ENCODE results near the gene DDX20. TPM values are rescaled to one million over a fixed set of nuclear protein-coding genes. Genes with fewer than 3 reads are reported as not detected.

Gene DDX20
- total RNA-seq, 1 donor from 2014 or later: 14.0 TPM

DNA sequence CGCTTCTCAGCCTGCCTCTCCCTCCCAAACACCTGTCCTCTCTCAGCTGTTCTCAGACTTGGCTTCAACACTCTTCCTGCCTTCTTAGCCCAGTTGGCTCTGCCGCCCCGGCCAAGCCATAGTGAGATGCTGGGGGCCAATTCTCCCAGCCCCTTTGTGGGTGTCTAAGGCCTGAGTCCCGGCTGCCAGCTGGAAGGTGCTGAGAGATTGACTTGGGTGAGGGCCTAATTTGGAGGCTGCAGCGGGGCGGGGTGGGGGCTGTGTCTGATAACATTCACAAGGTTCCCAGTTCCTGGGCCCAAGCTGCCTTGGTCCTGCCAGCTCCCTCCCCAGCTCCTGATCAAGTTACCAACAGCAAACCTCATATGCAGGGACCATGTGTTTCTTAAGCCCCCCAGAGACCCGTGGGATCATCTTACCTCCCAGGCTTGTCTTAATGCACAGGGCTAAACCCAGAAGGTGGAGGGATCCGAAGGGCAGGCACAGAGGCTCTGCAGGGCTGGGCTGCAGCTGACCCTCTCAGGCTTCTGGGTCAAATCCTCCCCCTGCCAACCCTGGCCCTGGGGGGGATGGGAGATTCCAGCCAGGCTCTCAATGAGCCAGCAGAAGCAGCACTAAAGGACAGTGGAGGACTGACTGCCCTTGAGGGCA lies 26.3 kb upstream of the DDX20 start:
- Mint-ChIP-seq H3K4me1 (ENCODE audit: unreplicated experiment) (peaks cover 11% of the 10 kb centered on the region), H3K9me3 (ENCODE audit: unreplicated experiment) (no peaks in the 10 kb centered on the region), H3K4me3 (ENCODE audit: unreplicated experiment) (no peak overlapping the region), H3K27me3 (ENCODE audit: unreplicated experiment) (no peaks in the 10 kb centered on the region), H3K36me3 (ENCODE audit: unreplicated experiment) (no peaks in the 10 kb centered on the region), H3K27ac (ENCODE audit: unreplicated experiment) (no peak overlapping the region)
- TF ChIP-seq, protein P1, sequence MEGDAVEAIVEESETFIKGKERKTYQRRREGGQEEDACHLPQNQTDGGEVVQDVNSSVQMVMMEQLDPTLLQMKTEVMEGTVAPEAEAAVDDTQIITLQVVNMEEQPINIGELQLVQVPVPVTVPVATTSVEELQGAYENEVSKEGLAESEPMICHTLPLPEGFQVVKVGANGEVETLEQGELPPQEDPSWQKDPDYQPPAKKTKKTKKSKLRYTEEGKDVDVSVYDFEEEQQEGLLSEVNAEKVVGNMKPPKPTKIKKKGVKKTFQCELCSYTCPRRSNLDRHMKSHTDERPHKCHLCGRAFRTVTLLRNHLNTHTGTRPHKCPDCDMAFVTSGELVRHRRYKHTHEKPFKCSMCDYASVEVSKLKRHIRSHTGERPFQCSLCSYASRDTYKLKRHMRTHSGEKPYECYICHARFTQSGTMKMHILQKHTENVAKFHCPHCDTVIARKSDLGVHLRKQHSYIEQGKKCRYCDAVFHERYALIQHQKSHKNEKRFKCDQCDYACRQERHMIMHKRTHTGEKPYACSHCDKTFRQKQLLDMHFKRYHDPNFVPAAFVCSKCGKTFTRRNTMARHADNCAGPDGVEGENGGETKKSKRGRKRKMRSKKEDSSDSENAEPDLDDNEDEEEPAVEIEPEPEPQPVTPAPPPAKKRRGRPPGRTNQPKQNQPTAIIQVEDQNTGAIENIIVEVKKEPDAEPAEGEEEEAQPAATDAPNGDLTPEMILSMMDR (IDR thresholded peaks at IDR 0.05): no peak
- peak; percentile 80 for DNase-seq (ENCODE audit: extremely low spot score, unreplicated experiment)

DNA sequence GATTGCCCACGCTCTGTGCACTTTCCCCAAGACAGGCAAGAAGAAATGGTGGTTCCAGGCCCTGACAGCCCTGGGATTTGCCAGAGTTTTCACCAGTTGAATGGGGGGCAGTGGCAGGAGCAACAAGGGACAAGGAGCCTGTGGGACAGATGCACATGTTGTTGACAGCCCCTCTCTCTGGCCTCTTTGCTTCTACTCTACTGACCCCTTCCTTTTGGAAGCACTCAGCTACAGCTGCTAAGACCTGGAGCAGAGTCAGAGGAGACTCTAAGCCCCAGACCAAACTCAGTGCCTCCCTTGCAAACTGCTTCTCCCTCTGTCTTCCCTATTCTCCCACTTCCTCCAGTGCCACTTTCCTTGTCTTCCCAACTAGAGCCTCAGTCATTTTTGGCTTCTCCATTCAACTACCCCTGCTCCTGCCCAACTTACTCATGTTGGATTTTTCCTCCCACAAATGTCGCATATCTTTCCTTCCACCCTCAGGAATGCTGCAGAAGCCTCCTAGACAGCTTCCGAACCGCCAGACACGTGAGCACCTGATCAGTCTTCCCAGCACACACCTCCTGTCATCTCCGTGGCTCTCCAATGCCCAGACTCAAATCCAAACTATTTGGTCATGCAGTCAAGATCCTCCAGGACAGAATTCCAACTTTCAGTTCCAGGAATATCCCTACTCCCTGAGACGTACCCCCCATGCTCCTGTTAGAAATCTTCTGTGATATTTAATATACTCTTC lies 25.6 kb upstream of the DDX20 start:
- H3K27me3 Mint-ChIP-seq (ENCODE audit: unreplicated experiment): no peaks in the 10 kb centered on the region
- DNase-seq (ENCODE audit: extremely low spot score, unreplicated experiment): peak; percentile 56
- H3K9me3 Mint-ChIP-seq (ENCODE audit: unreplicated experiment): no peaks in the 10 kb centered on the region
- H3K4me3 Mint-ChIP-seq (ENCODE audit: unreplicated experiment): no peak overlapping the region
- H3K36me3 Mint-ChIP-seq (ENCODE audit: unreplicated experiment): no peaks in the 10 kb centered on the region
- TF ChIP-seq, protein P1 (IDR thresholded peaks at IDR 0.05): no peak
- H3K27ac Mint-ChIP-seq (ENCODE audit: unreplicated experiment): peak overlapping the region; percentile 20
- peaks cover 7% of the 10 kb centered on the region for H3K4me1 Mint-ChIP-seq (ENCODE audit: unreplicated experiment)

DNA sequence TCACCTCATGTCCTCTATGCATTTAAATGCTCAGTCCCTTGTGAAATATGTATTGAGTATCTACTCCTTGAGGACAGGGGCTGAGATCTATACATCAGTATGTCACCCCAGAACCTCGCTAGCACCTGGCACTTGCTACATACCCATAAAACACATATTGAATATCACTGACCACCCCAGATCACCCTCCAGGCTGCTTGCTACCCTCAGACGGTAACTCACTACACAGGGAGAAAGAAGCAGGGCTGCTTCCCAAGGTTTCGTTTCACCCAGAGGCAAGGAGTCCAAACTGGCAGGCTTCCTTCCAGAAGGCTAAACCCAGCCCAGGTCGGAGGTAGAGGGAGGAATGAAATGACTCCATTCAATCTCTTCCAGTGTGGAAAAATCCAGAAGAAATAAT lies 25.0 kb upstream of the DDX20 start:
- TF ChIP-seq, protein P1 (IDR thresholded peaks at IDR 0.05): no peak
- peak; percentile 63 for DNase-seq (ENCODE audit: extremely low spot score, unreplicated experiment)
- Mint-ChIP-seq H3K9me3 (ENCODE audit: unreplicated experiment) (no peaks in the 10 kb centered on the region), H3K27ac (ENCODE audit: unreplicated experiment) (no peak overlapping the region), H3K4me1 (ENCODE audit: unreplicated experiment) (peaks cover 6% of the 10 kb centered on the region), H3K36me3 (ENCODE audit: unreplicated experiment) (no peaks in the 10 kb centered on the region), H3K27me3 (ENCODE audit: unreplicated experiment) (no peaks in the 10 kb centered on the region), H3K4me3 (ENCODE audit: unreplicated experiment) (no peak overlapping the region)

DNA sequence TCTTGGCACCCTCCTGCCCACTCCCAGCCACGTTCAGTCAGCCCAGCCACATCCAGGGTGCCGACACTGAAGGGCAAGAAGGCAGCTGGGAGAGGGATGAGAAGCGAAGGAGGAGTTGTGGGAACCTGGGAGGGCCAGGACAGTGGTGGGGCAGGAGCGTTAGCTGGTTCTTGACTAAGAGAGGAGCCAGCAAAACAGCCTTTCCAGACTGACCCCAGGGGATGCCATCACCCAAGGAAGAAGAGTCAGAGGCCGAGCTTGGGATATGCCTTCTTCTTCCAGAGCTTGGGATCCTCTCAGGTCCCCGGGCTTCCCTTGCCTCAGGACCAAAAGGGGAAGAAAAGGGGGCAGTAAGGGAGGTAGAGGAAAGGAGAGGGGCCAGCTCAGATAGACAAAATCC lies 23.7 kb upstream of the DDX20 start:
- peak; percentile 59 for DNase-seq (ENCODE audit: extremely low spot score, unreplicated experiment)
- TF ChIP-seq, protein P1 (IDR thresholded peaks at IDR 0.05): no peak
- H3K9me3 Mint-ChIP-seq (ENCODE audit: unreplicated experiment): no peaks in the 10 kb centered on the region
- no peaks in the 10 kb centered on the region for H3K36me3 Mint-ChIP-seq (ENCODE audit: unreplicated experiment)
- H3K4me3 Mint-ChIP-seq (ENCODE audit: unreplicated experiment): no peak overlapping the region
- no peak overlapping the region for H3K27ac Mint-ChIP-seq (ENCODE audit: unreplicated experiment)
- no peaks in the 10 kb centered on the region for H3K27me3 Mint-ChIP-seq (ENCODE audit: unreplicated experiment)
- H3K4me1 Mint-ChIP-seq (ENCODE audit: unreplicated experiment): peaks cover 6% of the 10 kb centered on the region

DNA sequence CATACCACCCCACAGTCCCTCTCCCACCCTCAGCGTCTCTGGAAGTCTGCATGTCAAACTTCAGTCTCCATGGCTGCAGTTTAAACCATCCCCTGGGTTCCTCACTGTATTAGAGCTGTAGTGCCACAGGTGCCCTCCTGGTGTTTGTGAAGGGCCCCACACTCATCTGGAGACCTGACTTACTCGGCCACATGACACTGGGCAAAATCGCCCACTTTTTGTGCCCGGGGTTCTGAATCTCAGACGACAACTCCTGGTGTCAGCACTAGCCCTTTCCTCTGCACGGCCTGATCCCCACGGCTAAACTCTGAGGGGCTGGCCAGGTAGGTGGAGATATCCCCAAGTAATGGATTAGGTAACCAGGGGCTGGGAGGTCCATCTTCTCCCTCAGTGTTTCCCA lies 23.0 kb upstream of the DDX20 start:
- H3K27me3 Mint-ChIP-seq (ENCODE audit: unreplicated experiment): no peaks in the 10 kb centered on the region
- TF ChIP-seq, protein P1 (IDR thresholded peaks at IDR 0.05): no peak
- peaks cover 10% of the 10 kb centered on the region for H3K4me1 Mint-ChIP-seq (ENCODE audit: unreplicated experiment)
- no peak overlapping the region for H3K27ac Mint-ChIP-seq (ENCODE audit: unreplicated experiment)
- no peaks in the 10 kb centered on the region for H3K9me3 Mint-ChIP-seq (ENCODE audit: unreplicated experiment)
- H3K4me3 Mint-ChIP-seq (ENCODE audit: unreplicated experiment): no peak overlapping the region
- peak; percentile 63 for DNase-seq (ENCODE audit: extremely low spot score, unreplicated experiment)
- H3K36me3 Mint-ChIP-seq (ENCODE audit: unreplicated experiment): no peaks in the 10 kb centered on the region

All from osteocyte (in vitro differentiated cells).